Uterus (tissue), 4 donors: Measurements from ENCODE around the gene NOG. TPM values are rescaled to one million over a fixed set of nuclear protein-coding genes. Genes with fewer than 3 reads are reported as not detected.

Source experiments
- DNase-seq, 2 donors: peaks; one replicate each; pipeline ENCODE4 v3.0.0-alpha.2; 2019 to 2020
- H3K27ac ChIP-seq, 2 donors: fragments of 200-600 bp; sonication (generic); 1 replicate in 1 of 2; 2 replicates in 1 of 2; pipeline ENCODE4 v1.5.1; 2016 to 2018
- H3K27me3 ChIP-seq, 2 donors: fragments of 200-600 bp; sonication (generic); one replicate each; pipeline ENCODE4 v1.5.1; 2018 to 2019; ENCODE audit warnings: control low read depth in 1 of 2
- H3K36me3 ChIP-seq, 2 donors: fragments of 200-600 bp; sonication (generic); one replicate each; pipeline ENCODE4 v1.5.1; 2019; ENCODE audit warnings: control low read depth in 1 of 2
- H3K4me1 ChIP-seq, 2 donors: fragments of 200-600 bp; sonication (generic); one replicate each; pipeline ENCODE4 v1.5.1; 2018 to 2019; ENCODE audit warnings: control low read depth in 1 of 2
- H3K4me3 ChIP-seq, 2 donors: fragments of 200-600 bp; sonication (generic); 1 replicate in 1 of 2; 2 replicates in 1 of 2; pipeline ENCODE4 v1.5.1; 2018 to 2019; ENCODE audit warnings: mild to moderate bottlenecking in 1 of 2
- H3K9me3 ChIP-seq, 2 donors: fragments of 200-600 bp; sonication (generic); one replicate each; pipeline ENCODE4 v1.5.1; 2019; ENCODE audit warnings: control low read depth in 1 of 2
- POLR2A ChIP-seq, 2 donors: fragments of 450-650 bp; IDR thresholded peaks; one replicate each; pipeline ENCODE4 v1.6.1; 2016; ENCODE audit warnings: antibody characterized with exemption in 2 of 2, mild to moderate bottlenecking in 1 of 2, moderate library complexity in 1 of 2
- intact Hi-C: fragments of 100-400 bp; cut with DNase I; formaldehyde crosslinking; loops from one replicate; pipeline ENCODE4 v1.15.1; 2023; ENCODE audit warnings: low total_unique reads
- total RNA-seq, 4 donors: library from RNA; depleted of rRNA in 3 of 4; stranded (reverse); fragments of >200 nt in 3 of 4; gene quantifications; one replicate each; pipeline versions ENCODE4 v1.1.0 to v1.2.4, GENCODE V29; 2014 to 2023
- TF ChIP-seq, protein P1 (sequence below), 4 experiments: fragments of 200-600 bp in 2 of 4; fragments of 450-650 bp in 2 of 4; sonication (generic) in 2 of 4; IDR thresholded peaks; one replicate each; pipeline ENCODE4 v1.5.1; 2016 to 2019; ENCODE audit warnings: antibody characterized with exemption in 4 of 4, mild to moderate bottlenecking in 2 of 4, moderate library complexity in 1 of 4
- donor health status: DM: yes; HTN: yes; CAD: no.

NOG gene
- total RNA-seq, 4 donors from 2014 or later, result 0.21 to 2.6 TPM; not detected in 2

DNA sequence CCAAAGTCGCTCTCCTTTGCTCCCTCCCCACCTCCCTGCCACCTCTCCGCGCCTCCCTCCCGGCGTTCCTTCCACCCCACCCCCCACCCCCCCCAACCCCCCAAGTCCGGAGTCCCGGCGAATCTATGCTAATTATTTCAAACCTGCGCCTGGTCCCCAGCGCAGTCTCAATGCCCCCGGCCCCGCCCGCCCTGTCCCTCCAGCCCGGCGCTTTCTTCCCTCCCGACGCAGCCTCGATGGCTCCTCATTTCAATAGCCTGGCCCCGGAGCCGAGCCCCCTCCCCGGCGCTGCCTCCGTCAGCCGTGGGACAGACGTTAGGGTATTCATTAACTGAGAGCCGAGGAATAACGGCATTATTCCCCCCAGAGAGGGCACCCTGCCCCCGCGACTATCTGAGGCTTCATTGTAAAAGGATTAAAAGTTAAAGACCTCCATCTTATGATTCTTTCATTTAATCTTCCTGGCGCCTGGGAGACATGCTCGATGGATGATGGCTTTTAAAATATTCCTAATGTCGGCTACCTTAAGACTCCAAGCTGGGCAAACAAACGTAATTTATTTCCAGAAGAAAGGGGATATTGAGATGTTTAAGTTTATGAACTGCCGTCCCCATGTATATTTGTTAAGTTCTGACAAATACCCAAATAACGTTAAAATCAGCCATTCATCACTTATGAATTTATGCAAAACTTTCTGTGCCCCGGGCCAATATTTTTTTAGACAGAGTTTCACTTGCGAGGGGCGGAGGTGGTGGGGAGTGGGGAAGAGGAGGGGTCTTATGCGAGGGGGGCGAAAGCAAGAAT, 3.4 kb downstream of the NOG start:
- Histone ChIP-seq H3K4me3 (no peak overlapping the region), H3K4me1 (peaks cover 0 to 31% of the 10 kb centered on the region in 2 donors), H3K27ac (no peak overlapping the region), H3K36me3 (no peaks in the 10 kb centered on the region), H3K9me3 (no peaks in the 10 kb centered on the region), H3K27me3 (peaks cover 24 to 57% of the 10 kb centered on the region in 2 donors)
- intact Hi-C loops, result loop anchor here (10.0 kb wide), 1 partner anchor 118 kb away; no protein-coding TSS in a partner anchor
- no peak for DNase-seq
- TF ChIP-seq POLR2A (IDR thresholded peaks at IDR 0.05), result no peak
- TF ChIP-seq, protein P1, sequence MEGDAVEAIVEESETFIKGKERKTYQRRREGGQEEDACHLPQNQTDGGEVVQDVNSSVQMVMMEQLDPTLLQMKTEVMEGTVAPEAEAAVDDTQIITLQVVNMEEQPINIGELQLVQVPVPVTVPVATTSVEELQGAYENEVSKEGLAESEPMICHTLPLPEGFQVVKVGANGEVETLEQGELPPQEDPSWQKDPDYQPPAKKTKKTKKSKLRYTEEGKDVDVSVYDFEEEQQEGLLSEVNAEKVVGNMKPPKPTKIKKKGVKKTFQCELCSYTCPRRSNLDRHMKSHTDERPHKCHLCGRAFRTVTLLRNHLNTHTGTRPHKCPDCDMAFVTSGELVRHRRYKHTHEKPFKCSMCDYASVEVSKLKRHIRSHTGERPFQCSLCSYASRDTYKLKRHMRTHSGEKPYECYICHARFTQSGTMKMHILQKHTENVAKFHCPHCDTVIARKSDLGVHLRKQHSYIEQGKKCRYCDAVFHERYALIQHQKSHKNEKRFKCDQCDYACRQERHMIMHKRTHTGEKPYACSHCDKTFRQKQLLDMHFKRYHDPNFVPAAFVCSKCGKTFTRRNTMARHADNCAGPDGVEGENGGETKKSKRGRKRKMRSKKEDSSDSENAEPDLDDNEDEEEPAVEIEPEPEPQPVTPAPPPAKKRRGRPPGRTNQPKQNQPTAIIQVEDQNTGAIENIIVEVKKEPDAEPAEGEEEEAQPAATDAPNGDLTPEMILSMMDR (IDR thresholded peaks at IDR 0.05), result no peak

DNA sequence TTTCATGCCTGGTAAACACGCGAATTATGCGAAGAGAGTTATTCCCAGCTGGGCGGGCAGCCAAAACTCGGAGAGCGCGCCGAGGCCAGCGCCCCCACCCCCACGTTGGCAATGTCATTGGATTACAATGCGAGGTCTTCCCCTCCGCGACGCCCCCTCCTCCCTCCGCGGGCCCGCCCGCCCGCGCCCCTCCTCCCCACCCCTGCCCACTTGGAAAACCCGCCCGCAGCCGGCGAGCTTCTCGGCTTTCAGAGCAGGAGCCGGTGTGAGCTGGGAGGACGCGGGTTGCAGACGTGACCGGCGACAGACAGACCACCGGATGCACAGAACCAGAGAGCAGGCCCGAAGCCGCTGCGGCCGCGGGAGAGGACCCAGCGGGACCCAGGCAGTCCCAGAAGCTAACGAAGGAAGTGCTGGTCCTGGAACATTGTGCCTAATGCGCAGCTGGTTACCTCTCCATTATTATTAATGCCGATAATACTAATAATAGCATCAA, 4.0 kb downstream of the NOG start:
- DNase-seq, result no peak
- peaks cover 24 to 57% of the 10 kb centered on the region in 2 donors for H3K27me3 ChIP-seq
- intact Hi-C loops, result loop anchor here (10.0 kb wide), 1 partner anchor 117 kb away; no protein-coding TSS in a partner anchor
- H3K27ac ChIP-seq, result no peak overlapping the region
- no peaks in the 10 kb centered on the region for H3K9me3 ChIP-seq
- no peak for TF ChIP-seq POLR2A (IDR thresholded peaks at IDR 0.05)
- TF ChIP-seq, protein P1 (IDR thresholded peaks at IDR 0.05), result no peak
- H3K4me3 ChIP-seq, result no peak overlapping the region
- no peaks in the 10 kb centered on the region for H3K36me3 ChIP-seq
- peaks cover 0 to 31% of the 10 kb centered on the region in 2 donors for H3K4me1 ChIP-seq

DNA sequence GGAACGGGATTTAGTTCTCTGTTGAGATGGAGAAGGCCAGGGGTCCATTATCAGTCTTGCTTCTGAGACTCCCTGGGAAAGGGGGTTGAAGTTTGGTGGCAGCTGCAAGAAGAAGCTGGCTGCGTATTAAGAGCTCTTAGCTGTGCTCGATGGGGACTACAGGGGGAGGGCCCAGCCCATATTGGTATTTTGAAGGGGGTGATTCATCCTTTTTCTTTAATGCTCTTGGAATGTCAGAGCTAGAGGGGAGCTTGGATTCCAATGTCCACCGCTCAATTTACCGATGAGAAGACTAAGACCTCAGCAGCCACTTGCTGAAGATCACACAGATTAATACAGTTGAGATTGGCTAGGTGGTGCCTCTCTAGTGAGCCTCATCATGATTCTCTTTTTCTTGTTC, 5.0 kb downstream of the NOG start:
- H3K27me3 ChIP-seq, result peaks cover 24 to 57% of the 10 kb centered on the region in 2 donors
- no peaks in the 10 kb centered on the region for H3K9me3 ChIP-seq
- no peak overlapping the region for H3K27ac ChIP-seq
- no peak for TF ChIP-seq POLR2A (IDR thresholded peaks at IDR 0.05)
- TF ChIP-seq, protein P1 (IDR thresholded peaks at IDR 0.05), result no peak
- no peaks in the 10 kb centered on the region for H3K36me3 ChIP-seq
- H3K4me3 ChIP-seq, result no peak overlapping the region
- DNase-seq, result no peak
- H3K4me1 ChIP-seq, result peaks cover 0 to 27% of the 10 kb centered on the region in 2 donors
- intact Hi-C loops, result loop anchor here (10.0 kb wide), 1 partner anchor 116 kb away; no protein-coding TSS in a partner anchor

DNA sequence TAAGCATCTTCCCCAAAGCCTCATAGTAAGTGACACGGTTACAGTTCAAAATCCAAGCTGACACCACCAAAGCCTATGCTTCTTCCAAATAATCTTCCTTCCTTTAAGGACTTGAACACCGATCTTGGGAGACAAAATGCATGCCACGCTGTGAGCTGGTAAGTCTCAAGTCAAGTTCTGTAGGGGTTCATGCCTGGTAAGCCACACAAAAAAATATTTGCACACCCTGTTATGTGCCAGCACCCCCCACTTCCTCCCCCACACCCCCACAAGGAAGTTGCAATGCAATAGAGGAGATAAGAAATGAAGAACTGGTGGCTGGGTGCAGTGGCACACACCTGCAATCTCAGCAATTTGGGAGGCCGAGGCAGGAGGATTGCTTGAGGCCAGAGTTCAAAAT, 5.6 kb downstream of the NOG start:
- no peaks in the 10 kb centered on the region for H3K36me3 ChIP-seq
- no peak for DNase-seq
- intact Hi-C loops, result loop anchor here (10.0 kb wide), 1 partner anchor 116 kb away; no protein-coding TSS in a partner anchor
- no peak overlapping the region for H3K4me3 ChIP-seq
- peaks cover 0 to 25% of the 10 kb centered on the region in 2 donors for H3K4me1 ChIP-seq
- no peak overlapping the region for H3K27ac ChIP-seq
- no peak for TF ChIP-seq POLR2A (IDR thresholded peaks at IDR 0.05)
- TF ChIP-seq, protein P1 (IDR thresholded peaks at IDR 0.05), result no peak
- H3K27me3 ChIP-seq, result peaks cover 24 to 57% of the 10 kb centered on the region in 2 donors
- H3K9me3 ChIP-seq, result no peaks in the 10 kb centered on the region

DNA sequence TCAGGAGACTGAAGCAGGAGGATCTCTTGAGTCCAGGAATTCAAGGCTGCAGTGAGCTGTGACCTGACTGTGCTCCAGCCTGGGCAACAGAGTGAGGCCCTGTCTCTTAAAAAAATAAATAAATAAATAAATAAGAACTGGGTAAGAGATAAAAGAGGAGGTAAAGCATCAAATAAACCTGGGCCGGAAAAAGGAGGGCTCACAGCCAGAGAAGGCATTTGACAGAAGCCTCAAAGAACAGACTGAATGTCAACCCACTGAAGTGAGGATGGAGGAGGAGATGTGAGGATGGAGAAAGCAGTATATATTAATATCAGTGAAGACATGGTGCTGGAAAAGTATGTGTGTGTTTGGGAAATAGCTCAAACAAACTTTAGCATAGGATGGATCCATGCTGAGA, 6.1 kb downstream of the NOG start:
- peaks cover 0 to 20% of the 10 kb centered on the region in 2 donors for H3K4me1 ChIP-seq

More for the DNA sequence above, 6.1 kb downstream of the NOG start:
- TF ChIP-seq, protein P1 (IDR thresholded peaks at IDR 0.05), result no peak
- TF ChIP-seq POLR2A (IDR thresholded peaks at IDR 0.05), result no peak
- Histone ChIP-seq H3K4me3 (no peak overlapping the region), H3K9me3 (no peaks in the 10 kb centered on the region), H3K27me3 (peaks cover 24 to 57% of the 10 kb centered on the region in 2 donors), H3K36me3 (no peaks in the 10 kb centered on the region), H3K27ac (no peak overlapping the region)
- no peak for DNase-seq
- intact Hi-C loops, result loop anchor here (10.0 kb wide), 1 partner anchor 115 kb away; no protein-coding TSS in a partner anchor
